Vagina (tissue), 2 donors: ENCODE results near the gene IP6K2.

Experiments used
- CTCF ChIP-seq, 3 experiments: fragments of 450-650 bp in 2 of 3; fragments of 200-600 bp in 1 of 3; sonication (generic) in 1 of 3; IDR thresholded peaks; one replicate each; pipeline ENCODE4 v1.5.1; 2017 to 2019; ENCODE audit warnings: antibody characterized with exemption in 3 of 3, mild to moderate bottlenecking in 2 of 3, moderate library complexity in 2 of 3
- POLR2A ChIP-seq, 2 donors: fragments of 450-650 bp; IDR thresholded peaks; one replicate each; pipeline ENCODE4 v1.6.1; 2017; ENCODE audit warnings: antibody characterized with exemption in 2 of 2, mild to moderate bottlenecking in 2 of 2, moderate library complexity in 2 of 2

GRCh38 chr3:48765376-48765775 lies 48.4 kb upstream of the IP6K2 start:
- TF ChIP-seq POLR2A (IDR thresholded peaks at IDR 0.05): no peak
- no peak for TF ChIP-seq CTCF (IDR thresholded peaks at IDR 0.05)
